ENCODE data around the gene TRPV3.

DNA sequence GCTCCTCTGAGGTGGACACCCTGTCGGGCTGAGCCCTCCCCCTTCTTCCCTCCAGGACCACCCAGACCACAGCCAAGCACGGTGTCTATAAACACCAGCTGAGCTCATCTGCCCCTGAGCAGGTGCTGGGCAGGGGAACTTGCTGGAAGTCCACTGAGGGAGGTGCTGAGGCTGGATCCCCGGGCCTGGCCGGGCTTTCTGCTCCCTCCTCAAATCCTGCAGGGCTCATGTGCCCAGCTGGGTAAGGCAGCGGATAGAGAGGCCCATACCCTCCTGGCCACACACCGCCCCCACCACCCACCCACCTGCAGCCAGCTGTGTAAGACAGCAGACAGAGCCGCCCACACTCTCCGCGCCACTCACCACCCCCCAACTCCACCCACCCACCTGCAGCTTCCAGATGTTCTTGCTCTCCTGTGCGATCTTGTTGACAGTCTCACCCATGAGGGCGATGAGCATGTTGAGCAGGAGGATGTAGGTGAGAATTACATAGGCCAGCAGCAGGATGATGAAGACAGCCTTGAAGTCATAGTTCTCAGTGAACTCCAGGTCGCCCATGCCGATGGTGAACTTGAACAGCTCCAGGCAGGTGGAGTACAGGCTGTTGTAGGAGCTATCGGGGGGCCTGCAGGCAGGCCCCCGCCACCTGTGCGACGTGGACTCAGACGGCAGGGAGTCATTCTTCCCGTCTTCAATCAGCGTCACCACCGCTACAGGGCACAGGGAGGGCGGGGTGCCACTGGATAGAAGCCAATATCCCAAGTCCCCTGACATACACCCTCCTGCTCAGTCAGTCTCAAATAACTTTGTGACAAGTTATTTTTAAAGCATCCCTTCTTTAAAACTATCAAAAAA, 15.9 kb upstream of the TRPV3 start:
- TF ChIP-seq, protein P1, sequence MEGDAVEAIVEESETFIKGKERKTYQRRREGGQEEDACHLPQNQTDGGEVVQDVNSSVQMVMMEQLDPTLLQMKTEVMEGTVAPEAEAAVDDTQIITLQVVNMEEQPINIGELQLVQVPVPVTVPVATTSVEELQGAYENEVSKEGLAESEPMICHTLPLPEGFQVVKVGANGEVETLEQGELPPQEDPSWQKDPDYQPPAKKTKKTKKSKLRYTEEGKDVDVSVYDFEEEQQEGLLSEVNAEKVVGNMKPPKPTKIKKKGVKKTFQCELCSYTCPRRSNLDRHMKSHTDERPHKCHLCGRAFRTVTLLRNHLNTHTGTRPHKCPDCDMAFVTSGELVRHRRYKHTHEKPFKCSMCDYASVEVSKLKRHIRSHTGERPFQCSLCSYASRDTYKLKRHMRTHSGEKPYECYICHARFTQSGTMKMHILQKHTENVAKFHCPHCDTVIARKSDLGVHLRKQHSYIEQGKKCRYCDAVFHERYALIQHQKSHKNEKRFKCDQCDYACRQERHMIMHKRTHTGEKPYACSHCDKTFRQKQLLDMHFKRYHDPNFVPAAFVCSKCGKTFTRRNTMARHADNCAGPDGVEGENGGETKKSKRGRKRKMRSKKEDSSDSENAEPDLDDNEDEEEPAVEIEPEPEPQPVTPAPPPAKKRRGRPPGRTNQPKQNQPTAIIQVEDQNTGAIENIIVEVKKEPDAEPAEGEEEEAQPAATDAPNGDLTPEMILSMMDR (IDR thresholded peaks at IDR 0.05) = no peak
- TF ChIP-seq POLR2A (IDR thresholded peaks at IDR 0.05) = no peak

Data from Peyer's patch (tissue), 4 donors.